DND-41 (cell line): ENCODE data around the gene SULT1A2.
"Not testable (repeated sequence)": the region's sequence is repeated elsewhere in the genome, so short reads cannot be mapped to it uniquely, and the experiment has no call there.

Experiments
- ATAC-seq: fragments of 200-7000 bp; cut with Tn5 transposase; 3 replicates; pipeline ENCODE4 v1.9.1; 2021; ENCODE audit warnings: low read depth; ENCODE audit not compliant: insufficient read depth
- DNase-seq: peaks from one replicate; pipeline ENCODE4 v3.0.0-alpha.2; 2020
- H2AFZ ChIP-seq: 2 replicates; pipeline ENCODE4 v1.6.0; 2012; ENCODE audit warnings: low read depth, low read length
- H3K27ac ChIP-seq: 2 replicates; pipeline ENCODE4 v1.5.1; 2012; ENCODE audit warnings: low read length, inconsistent platforms
- H3K27me3 ChIP-seq: fragments of 200-600 bp; sonication (generic); 2 replicates; pipeline ENCODE4 v1.6.0; 2012; ENCODE audit warnings: low read length, mild to moderate bottlenecking, inconsistent platforms; ENCODE audit not compliant: insufficient read depth, poor library complexity
- H3K36me3 ChIP-seq: 2 replicates; pipeline ENCODE4 v1.5.1; 2012; ENCODE audit warnings: low read length, inconsistent platforms; ENCODE audit not compliant: insufficient read depth
- H3K4me1 ChIP-seq: 2 replicates; pipeline ENCODE4 v1.5.1; 2012; ENCODE audit warnings: mild to moderate bottlenecking, low read length; ENCODE audit not compliant: insufficient read depth
- H3K4me2 ChIP-seq: 2 replicates; pipeline ENCODE4 v1.6.0; 2012; ENCODE audit warnings: mild to moderate bottlenecking, moderate library complexity, low read length, inconsistent platforms; ENCODE audit not compliant: insufficient read depth
- H3K4me3 ChIP-seq, 2 experiments: fragments of 200-600 bp in 1 of 2; shearing (Covaris generic) in 1 of 2; 2 replicates each; pipeline ENCODE4 v1.5.1; 2012 to 2016; ENCODE audit warnings: inconsistent platforms in 2 of 2, low read length in 2 of 2, mild to moderate bottlenecking in 2 of 2, low read depth in 1 of 2, moderate library complexity in 1 of 2
- H3K79me2 ChIP-seq: 2 replicates; pipeline ENCODE4 v1.6.0; 2012; ENCODE audit warnings: low read length, inconsistent platforms; ENCODE audit not compliant: insufficient read depth
- H3K9ac ChIP-seq: 2 replicates; pipeline ENCODE4 v1.6.0; 2012; ENCODE audit warnings: low read depth, mild to moderate bottlenecking, inconsistent platforms, low read length, moderate library complexity
- H3K9me3 ChIP-seq: 2 replicates; pipeline ENCODE4 v1.5.1; 2012; ENCODE audit warnings: low read length, moderate library complexity, mild to moderate bottlenecking, inconsistent platforms; ENCODE audit not compliant: insufficient read depth, severe bottlenecking
- H4K20me1 ChIP-seq: 2 replicates; pipeline ENCODE4 v1.6.0; 2012; ENCODE audit warnings: low read length; ENCODE audit not compliant: insufficient read depth
- CTCF ChIP-seq: IDR thresholded peaks from 2 replicates; pipeline ENCODE4 v1.5.1; 2012; ENCODE audit warnings: borderline replicate concordance, low read length, moderate library complexity, mild to moderate bottlenecking; ENCODE audit not compliant: poor library complexity, severe bottlenecking; ENCODE audit errors: extremely low read depth
- EZH2 ChIP-seq: IDR thresholded peaks from 3 replicates; pipeline ENCODE4 v1.6.1; 2012; ENCODE audit warnings: borderline replicate concordance, low read depth, mild to moderate bottlenecking, moderate library complexity, low read length, inconsistent platforms; ENCODE audit not compliant: severe bottlenecking

Gene SULT1A2

GRCh38 chr16:28603381-28604185 is 6.7 kb upstream of the SULT1A2 start:
- no peak overlapping the region for H3K9ac ChIP-seq
- H3K27me3 ChIP-seq, result no peaks in the 10 kb centered on the region
- H3K79me2 ChIP-seq, result no peaks in the 10 kb centered on the region
- no peak for DNase-seq
- no peaks in the 10 kb centered on the region for H3K9me3 ChIP-seq
- TF ChIP-seq EZH2 (no peak), CTCF (no peak)
- no peak overlapping the region for H3K27ac ChIP-seq
- no peaks in the 10 kb centered on the region for H4K20me1 ChIP-seq
- ATAC-seq, result no peak
- no peaks in the 10 kb centered on the region for H3K4me1 ChIP-seq
- no peaks in the 10 kb centered on the region for H3K36me3 ChIP-seq
- H3K4me2 ChIP-seq, result no peak overlapping the region
- H2AFZ ChIP-seq, result no peak overlapping the region
- H3K4me3 ChIP-seq, result no peak overlapping the region

- no peaks in the 10 kb centered on the region for H4K20me1 ChIP-seq
- no peak for ATAC-seq
- no peaks in the 10 kb centered on the region for H3K4me1 ChIP-seq
- TF ChIP-seq EZH2, result no peak
- TF ChIP-seq CTCF, result no peak
- DNase-seq, result no peak
- no peak overlapping the region for H3K4me3 ChIP-seq
- no peak overlapping the region for H3K9ac ChIP-seq
- H3K27ac ChIP-seq, result no peak overlapping the region
- H3K9me3 ChIP-seq, result no peaks in the 10 kb centered on the region
- H3K79me2 ChIP-seq, result no peaks in the 10 kb centered on the region
- no peak overlapping the region for H3K4me2 ChIP-seq
- H3K27me3 ChIP-seq, result no peaks in the 10 kb centered on the region
- H2AFZ ChIP-seq, result no peak overlapping the region
- H3K36me3 ChIP-seq, result no peaks in the 10 kb centered on the region
Observed at GRCh38 chr16:28602529-28602928, 5.7 kb upstream of the SULT1A2 start.

GRCh38 chr16:28602062-28602461 is 5.2 kb upstream of the SULT1A2 start:
- not testable (repeated sequence) for ATAC-seq, H3K79me2 ChIP-seq, H2AFZ ChIP-seq, H4K20me1 ChIP-seq, H3K9me3 ChIP-seq, DNase-seq, H3K27ac ChIP-seq, H3K4me2 ChIP-seq, H3K9ac ChIP-seq, H3K4me1 ChIP-seq, H3K36me3 ChIP-seq, H3K4me3 ChIP-seq, H3K27me3 ChIP-seq

- not testable (repeated sequence) for H4K20me1 ChIP-seq, H3K27me3 ChIP-seq, H3K27ac ChIP-seq, H3K4me1 ChIP-seq, H3K36me3 ChIP-seq, H3K4me3 ChIP-seq, DNase-seq, H2AFZ ChIP-seq, H3K4me2 ChIP-seq, ATAC-seq, H3K9me3 ChIP-seq, H3K79me2 ChIP-seq, H3K9ac ChIP-seq
Observed at GRCh38 chr16:28601589-28601988, 4.7 kb upstream of the SULT1A2 start.

GRCh38 chr16:28600965-28601364 is 4.1 kb upstream of the SULT1A2 start:
- not testable (repeated sequence) for H3K4me3 ChIP-seq, H4K20me1 ChIP-seq, H3K79me2 ChIP-seq, H3K9ac ChIP-seq, H3K9me3 ChIP-seq, H2AFZ ChIP-seq, DNase-seq, H3K4me2 ChIP-seq, H3K36me3 ChIP-seq, H3K4me1 ChIP-seq, ATAC-seq, H3K27me3 ChIP-seq, H3K27ac ChIP-seq

- not testable (repeated sequence) for H3K79me2 ChIP-seq, H2AFZ ChIP-seq, H3K27me3 ChIP-seq, H3K4me3 ChIP-seq, H3K4me1 ChIP-seq, H3K9me3 ChIP-seq, H3K4me2 ChIP-seq, DNase-seq, H4K20me1 ChIP-seq, H3K9ac ChIP-seq, H3K36me3 ChIP-seq, H3K27ac ChIP-seq
- 0 out of 3 replicates have a peak, but pooled peaks have one; percentile 15 for ATAC-seq
Observed at GRCh38 chr16:28599377-28600285, 2.8 kb upstream of the SULT1A2 start.
